Measurements from ENCODE around the gene STARD9.

- no peak for TF ChIP-seq SIN3A (IDR thresholded peaks at IDR 0.05; ENCODE audit: low read depth)
- no peak for TF ChIP-seq CTCF (IDR thresholded peaks at IDR 0.05 in 2 of 3, conservative IDR thresholded peaks at IDR 0.05 in 1 of 3; ENCODE audit: borderline replicate concordance in 1 of 3, insufficient read depth in 1 of 3, low read depth in 2 of 3, low read length in 2 of 3)
- no peak for TF ChIP-seq EZH2phosphoT487 (IDR thresholded peaks at IDR 0.05; ENCODE audit: borderline replicate concordance)
- no peak for TF ChIP-seq POLR2AphosphoS5 (IDR thresholded peaks at IDR 0.05; ENCODE audit: low read depth, low read length)
- TF ChIP-seq EZH2 (IDR thresholded peaks at IDR 0.05), result no peak
Measured at GRCh38 chr15:42681119-42681518, 105.7 kb downstream of the STARD9 start.
